Ishikawa (cell line): ENCODE results near the gene SIM2.

Source experiments
- CEBPB ChIP-seq: IDR thresholded peaks from 2 replicates; pipeline ENCODE4 v1.6.1; 2012
- CREB1 ChIP-seq: IDR thresholded peaks from 2 replicates; pipeline ENCODE4 v1.6.1; 2012; ENCODE audit warnings: low read depth
- EGR1 ChIP-seq: IDR thresholded peaks from 2 replicates; pipeline ENCODE4 v1.6.1; 2012
- EP300 ChIP-seq: IDR thresholded peaks from 2 replicates; pipeline ENCODE4 v1.6.1; 2012; ENCODE audit warnings: borderline replicate concordance
- FOXM1 ChIP-seq: IDR thresholded peaks from 2 replicates; pipeline ENCODE4 v1.6.1; 2012; ENCODE audit warnings: low read depth, borderline replicate concordance
- NFIC ChIP-seq: IDR thresholded peaks from 2 replicates; pipeline ENCODE4 v1.6.1; 2012
- RAD21 ChIP-seq: IDR thresholded peaks from 2 replicates; pipeline ENCODE4 v1.6.1; 2012; ENCODE audit warnings: low read depth
- TAF1 ChIP-seq: IDR thresholded peaks from 2 replicates; pipeline ENCODE4 v1.6.1; 2012; ENCODE audit warnings: low read depth, mild to moderate bottlenecking
- TCF12 ChIP-seq: IDR thresholded peaks from 2 replicates; pipeline ENCODE4 v1.6.1; 2012; ENCODE audit warnings: low read depth
- TEAD4 ChIP-seq: IDR thresholded peaks from 2 replicates; pipeline ENCODE4 v1.6.1; 2012
- YY1 ChIP-seq: IDR thresholded peaks from 2 replicates; pipeline ENCODE4 v1.6.1; 2012; ENCODE audit warnings: low read depth
- ZBTB7A ChIP-seq: IDR thresholded peaks from 2 replicates; pipeline ENCODE4 v1.6.1; 2012; ENCODE audit warnings: low read depth
- TF ChIP-seq, protein P1 (sequence below): IDR thresholded peaks from 2 replicates; pipeline ENCODE4 v1.6.1; 2012
- TF ChIP-seq, protein P2 (sequence below): IDR thresholded peaks from 2 replicates; pipeline ENCODE4 v1.6.1; 2012; ENCODE audit warnings: low read depth, mild to moderate bottlenecking
- TF ChIP-seq, protein P3 (sequence below): IDR thresholded peaks from 2 replicates; pipeline ENCODE4 v1.6.1; 2012

SIM2 gene

DNA sequence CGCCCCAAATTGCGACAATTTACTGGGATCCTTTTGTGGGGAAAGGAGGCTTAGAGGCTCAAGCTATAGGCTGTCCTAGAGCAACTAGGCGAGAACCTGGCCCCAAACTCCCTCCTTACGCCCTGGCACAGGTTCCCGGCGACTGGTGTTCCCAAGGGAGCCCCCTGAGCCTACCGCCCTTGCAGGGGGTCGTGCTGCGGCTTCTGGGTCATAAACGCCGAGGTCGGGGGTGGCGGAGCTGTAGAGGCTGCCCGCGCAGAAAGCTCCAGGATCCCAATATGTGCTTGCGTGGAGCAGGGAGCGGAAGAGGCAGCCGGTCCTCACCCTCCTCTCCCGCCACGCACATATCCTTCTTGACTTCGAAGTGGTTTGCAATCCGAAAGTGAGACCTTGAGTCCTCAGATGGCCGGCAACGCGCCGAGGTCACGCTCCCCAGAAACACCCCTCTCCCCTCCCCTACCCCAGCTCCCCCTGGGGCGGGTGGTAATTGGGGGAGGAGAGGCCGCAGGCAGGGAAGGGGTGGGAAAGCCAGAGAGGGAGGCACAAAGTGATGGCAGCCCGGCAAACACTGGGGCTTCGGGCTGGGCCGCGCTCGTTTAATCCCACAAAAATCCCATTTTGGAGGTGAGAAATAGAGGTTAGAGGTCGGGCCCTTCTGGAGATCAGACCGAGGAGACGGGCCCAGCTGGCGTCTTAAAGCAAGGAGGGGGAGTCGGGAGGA, 6.2 kb downstream of the SIM2 start:
- TF ChIP-seq CEBPB (no peak), ZBTB7A (no peak), EGR1 (no peak), YY1 (no peak), FOXM1 (no peak), CREB1 (no peak), EP300 (no peak), TCF12 (no peak), NFIC (no peak)
- TF ChIP-seq, protein P1, sequence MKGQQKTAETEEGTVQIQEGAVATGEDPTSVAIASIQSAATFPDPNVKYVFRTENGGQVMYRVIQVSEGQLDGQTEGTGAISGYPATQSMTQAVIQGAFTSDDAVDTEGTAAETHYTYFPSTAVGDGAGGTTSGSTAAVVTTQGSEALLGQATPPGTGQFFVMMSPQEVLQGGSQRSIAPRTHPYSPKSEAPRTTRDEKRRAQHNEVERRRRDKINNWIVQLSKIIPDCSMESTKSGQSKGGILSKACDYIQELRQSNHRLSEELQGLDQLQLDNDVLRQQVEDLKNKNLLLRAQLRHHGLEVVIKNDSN, result no peak
- TF ChIP-seq, protein P2, sequence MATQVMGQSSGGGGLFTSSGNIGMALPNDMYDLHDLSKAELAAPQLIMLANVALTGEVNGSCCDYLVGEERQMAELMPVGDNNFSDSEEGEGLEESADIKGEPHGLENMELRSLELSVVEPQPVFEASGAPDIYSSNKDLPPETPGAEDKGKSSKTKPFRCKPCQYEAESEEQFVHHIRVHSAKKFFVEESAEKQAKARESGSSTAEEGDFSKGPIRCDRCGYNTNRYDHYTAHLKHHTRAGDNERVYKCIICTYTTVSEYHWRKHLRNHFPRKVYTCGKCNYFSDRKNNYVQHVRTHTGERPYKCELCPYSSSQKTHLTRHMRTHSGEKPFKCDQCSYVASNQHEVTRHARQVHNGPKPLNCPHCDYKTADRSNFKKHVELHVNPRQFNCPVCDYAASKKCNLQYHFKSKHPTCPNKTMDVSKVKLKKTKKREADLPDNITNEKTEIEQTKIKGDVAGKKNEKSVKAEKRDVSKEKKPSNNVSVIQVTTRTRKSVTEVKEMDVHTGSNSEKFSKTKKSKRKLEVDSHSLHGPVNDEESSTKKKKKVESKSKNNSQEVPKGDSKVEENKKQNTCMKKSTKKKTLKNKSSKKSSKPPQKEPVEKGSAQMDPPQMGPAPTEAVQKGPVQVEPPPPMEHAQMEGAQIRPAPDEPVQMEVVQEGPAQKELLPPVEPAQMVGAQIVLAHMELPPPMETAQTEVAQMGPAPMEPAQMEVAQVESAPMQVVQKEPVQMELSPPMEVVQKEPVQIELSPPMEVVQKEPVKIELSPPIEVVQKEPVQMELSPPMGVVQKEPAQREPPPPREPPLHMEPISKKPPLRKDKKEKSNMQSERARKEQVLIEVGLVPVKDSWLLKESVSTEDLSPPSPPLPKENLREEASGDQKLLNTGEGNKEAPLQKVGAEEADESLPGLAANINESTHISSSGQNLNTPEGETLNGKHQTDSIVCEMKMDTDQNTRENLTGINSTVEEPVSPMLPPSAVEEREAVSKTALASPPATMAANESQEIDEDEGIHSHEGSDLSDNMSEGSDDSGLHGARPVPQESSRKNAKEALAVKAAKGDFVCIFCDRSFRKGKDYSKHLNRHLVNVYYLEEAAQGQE, result no peak
- TF ChIP-seq, protein P3, sequence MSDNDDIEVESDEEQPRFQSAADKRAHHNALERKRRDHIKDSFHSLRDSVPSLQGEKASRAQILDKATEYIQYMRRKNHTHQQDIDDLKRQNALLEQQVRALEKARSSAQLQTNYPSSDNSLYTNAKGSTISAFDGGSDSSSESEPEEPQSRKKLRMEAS, result no peak

DNA sequence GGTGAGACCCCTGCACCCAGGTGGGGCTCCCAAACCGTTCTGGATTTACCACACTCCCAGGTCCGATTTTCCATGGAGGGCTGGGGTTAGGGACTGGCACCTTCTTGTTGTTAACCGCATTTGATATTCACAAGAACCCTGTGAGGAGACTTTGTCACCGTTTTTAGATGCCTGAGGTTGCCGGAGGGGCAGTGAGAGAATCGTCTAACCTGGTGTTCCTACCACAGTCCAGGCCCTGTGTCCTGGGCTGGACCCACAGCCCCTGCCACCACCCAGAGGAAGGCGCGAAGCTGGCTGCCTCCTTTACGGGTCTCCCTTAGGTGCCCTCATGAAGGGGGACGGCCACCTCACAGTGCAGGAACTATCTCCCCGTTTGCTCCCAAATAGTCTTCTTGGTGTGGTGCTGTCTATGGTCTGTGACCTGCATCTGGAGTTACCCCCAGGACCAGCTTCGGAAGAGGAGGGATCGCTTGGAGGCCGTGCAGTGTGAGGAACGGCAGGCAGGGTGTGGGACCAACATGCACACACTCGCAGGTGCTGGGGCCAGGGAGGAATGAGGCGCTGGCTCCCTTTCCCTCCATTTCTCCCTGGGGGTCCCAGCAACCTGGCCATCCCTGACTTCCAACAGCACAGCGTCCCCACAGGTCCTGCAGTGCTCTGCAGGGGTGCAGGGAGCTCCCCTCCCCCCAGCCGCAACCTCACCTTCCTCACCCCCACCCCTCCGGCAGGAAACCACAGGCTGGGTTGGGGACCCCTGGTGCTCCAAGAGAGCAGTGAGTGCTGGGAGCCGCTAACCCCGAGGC, 7.0 kb downstream of the SIM2 start:
- TF ChIP-seq EGR1, result no peak
- no peak for TF ChIP-seq TEAD4
- TF ChIP-seq ZBTB7A, result no peak
- TF ChIP-seq EP300, result no peak
- TF ChIP-seq TCF12, result no peak
- TF ChIP-seq CREB1, result no peak

DNA sequence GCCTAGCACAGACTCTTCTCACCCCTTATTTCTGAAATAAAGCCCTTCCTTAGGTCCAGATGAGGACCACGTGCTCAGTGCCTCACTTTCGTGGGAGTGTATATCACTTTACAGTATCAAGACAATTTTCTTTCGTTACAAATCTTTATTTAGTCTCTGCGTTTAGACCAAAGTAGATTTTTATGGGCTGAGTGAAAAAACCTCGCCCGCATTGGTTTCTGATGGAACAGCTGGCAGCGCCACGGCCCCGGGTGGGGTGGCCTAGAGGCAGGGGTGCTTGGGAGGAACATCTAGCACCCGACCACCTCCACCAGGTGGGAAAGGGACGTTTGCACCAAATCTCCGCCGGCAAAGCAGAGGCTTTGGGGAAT, 7.6 kb downstream of the SIM2 start:
- TF ChIP-seq EGR1, result no peak
- TF ChIP-seq TAF1, result no peak
- TF ChIP-seq FOXM1, result no peak
- TF ChIP-seq, protein P2, result no peak
- TF ChIP-seq YY1, result no peak
- TF ChIP-seq, protein P3, result no peak

DNA sequence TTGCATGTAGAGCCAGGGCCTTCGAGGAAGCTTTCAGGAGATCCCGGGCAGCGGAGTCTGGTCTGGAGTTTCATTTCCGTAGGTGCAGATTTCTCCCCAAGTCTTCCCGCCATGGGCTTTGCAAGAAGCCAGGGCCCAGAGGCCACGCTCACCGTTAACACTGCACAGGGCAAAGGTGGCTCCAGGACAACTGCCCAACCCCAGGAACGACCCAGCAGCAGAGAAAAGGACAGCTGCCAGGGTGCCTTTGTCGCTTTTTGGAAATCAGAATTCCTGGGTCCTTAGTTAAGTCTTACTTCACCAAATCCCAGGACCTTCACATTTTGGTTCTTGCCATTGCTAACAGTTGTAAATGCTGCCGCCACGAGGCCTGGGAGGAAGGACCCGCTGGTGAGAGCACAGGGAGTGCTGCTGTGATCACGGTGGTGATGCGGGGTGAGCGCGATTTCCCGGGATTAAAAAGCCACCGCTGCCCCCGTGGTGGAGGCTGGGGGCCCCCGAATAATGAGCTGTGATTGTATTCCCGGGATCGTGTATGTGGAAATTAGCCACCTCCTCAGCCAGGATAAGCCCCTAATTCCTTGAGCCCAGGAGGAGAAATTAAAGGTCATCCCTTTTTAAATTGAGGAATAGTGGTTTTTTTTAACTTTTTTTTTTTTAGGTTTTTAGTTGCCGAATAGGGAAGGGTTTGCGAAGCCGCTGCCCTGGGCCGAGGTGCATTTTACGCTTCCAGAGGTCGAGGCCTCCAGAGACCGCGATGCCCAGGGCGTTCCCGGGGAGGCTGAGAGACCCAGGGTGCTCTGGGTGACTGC, 8.2 kb downstream of the SIM2 start:
- TF ChIP-seq FOXM1 (no peak), CREB1 (no peak), YY1 (no peak), TCF12 (no peak)

DNA sequence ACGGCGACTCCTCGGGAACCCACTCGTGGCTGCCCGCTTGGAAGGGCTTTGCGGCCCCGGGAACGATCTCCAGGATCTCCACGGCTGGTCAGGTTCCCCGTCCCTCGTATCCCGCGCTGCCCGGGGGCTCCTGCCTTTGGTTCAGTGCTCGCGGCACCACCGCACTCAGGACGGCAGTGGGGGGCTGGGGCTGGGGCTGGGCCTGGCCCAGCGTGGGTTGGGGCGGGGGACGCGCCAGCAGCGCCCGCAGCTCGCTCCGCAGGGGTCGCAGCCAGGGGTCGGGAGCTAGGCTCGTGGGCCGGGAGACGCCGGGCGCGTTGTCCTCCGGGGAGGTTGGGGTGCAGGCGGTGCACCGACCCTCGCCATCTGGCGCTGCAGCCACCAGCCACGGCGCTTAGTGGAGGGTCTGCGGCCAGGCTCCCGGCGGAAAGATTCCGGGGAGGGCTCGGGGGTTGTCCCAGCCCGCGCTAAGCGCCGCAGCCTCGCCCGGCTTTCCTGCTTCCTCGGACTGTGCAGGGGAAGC, 8.9 kb downstream of the SIM2 start:
- TF ChIP-seq RAD21 (no peak), EGR1 (no peak), TAF1 (no peak), EP300 (no peak), FOXM1 (no peak), TCF12 (no peak), CEBPB (no peak), NFIC (no peak), CREB1 (no peak), TEAD4 (no peak), ZBTB7A (no peak), YY1 (no peak)
- TF ChIP-seq, protein P2, result no peak
- TF ChIP-seq, protein P1, result no peak
- TF ChIP-seq, protein P3, result no peak
